Activated T-helper 2 cell treated with anti-CD3 and anti-CD28 coated beads, Interferon-gamma antibody, Interleukin-2, Interleukin-4, amounts not matched to agents 10 μg/mL and 5 μg/mL and 100 μg/mL, durations not matched to agents 14 hours and 24 hours and 36 hours (primary cell): ENCODE results near the gene KPRP. TPM values are rescaled to one million over a fixed set of nuclear protein-coding genes. Genes with fewer than 3 reads are reported as not detected.

Source experiments
- DNase-seq: peaks from one replicate; pipeline ENCODE4 v3.0.0; 2021; ENCODE audit warnings: low spot score
- H3K27ac Mint-ChIP-seq: one replicate; pipeline ENCODE4 v1.8.0; 2021; ENCODE audit warnings: mixed read lengths
- H3K27me3 Mint-ChIP-seq: one replicate; pipeline ENCODE4 v1.8.0; 2021; ENCODE audit warnings: low read depth, mixed read lengths
- H3K36me3 Mint-ChIP-seq: one replicate; pipeline ENCODE4 v1.8.0; 2021; ENCODE audit warnings: low read depth, mixed read lengths
- H3K4me1 Mint-ChIP-seq: one replicate; pipeline ENCODE4 v1.8.0; 2021; ENCODE audit warnings: low read depth, mixed read lengths
- H3K4me3 Mint-ChIP-seq: one replicate; pipeline ENCODE4 v1.8.0; 2021; ENCODE audit warnings: low read depth, mild to moderate bottlenecking, moderate library complexity, mixed read lengths
- H3K9me3 Mint-ChIP-seq: one replicate; pipeline ENCODE4 v1.8.0; 2021; ENCODE audit warnings: mixed read lengths
- intact Hi-C: fragments of 100-400 bp; cut with micrococcal nuclease; formaldehyde crosslinking; loops from one replicate; pipeline ENCODE4 v1.15.1; 2023
- total RNA-seq: library from RNA; stranded (reverse); gene quantifications from 2 replicates; pipeline ENCODE4 v1.2.3, GENCODE V29; 2022

Gene KPRP
- total RNA-seq, 1 donor from 2014 or later: not detected

DNA sequence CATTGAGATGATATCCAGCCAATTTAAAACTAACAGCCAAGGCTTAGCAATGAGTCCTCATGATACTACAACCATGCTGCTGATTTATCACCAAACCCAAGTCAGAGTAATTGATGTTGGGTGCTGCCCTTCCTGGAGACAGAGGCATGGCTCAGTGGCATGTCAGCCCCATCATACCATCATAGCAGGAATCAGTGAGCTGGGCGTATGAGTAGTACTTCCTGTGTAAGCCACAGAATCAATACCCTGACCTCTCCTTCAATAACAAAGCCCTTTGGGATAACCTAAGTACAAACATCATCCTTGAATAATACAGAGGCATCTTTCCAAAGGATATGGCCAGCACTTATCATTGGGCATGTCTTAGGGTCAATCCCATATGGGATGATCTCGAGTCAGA, 25.3 kb downstream of the KPRP start:
- H3K4me3 Mint-ChIP-seq: no peak overlapping the region
- no peaks in the 10 kb centered on the region for H3K4me1 Mint-ChIP-seq
- H3K9me3 Mint-ChIP-seq: no peaks in the 10 kb centered on the region

GRCh38 chr1:152786077-152786476, 28.3 kb downstream of the KPRP start, which contains the start of gene LCE1E:
TSS of gene LCE1E (plus strand) at chr1:152786257. CDS start at chr1:152787300, 1,043 bp downstream.
- Mint-ChIP-seq H3K9me3 (no peaks in the 10 kb centered on the region), H3K4me3 (no peak within 1 kb of the TSS), H3K36me3 (no peaks in the 10 kb centered on the region), H3K4me1 (no peaks in the 10 kb centered on the region), H3K27me3 (peaks cover 5% of the 10 kb centered on the region), H3K27ac (no peak within 1 kb of the TSS)
- no peak for DNase-seq
- intact Hi-C loops: no loop called here

More for the DNA sequence above, 25.3 kb downstream of the KPRP start:
- DNase-seq: no peak
- Mint-ChIP-seq H3K36me3 (no peaks in the 10 kb centered on the region), H3K27ac (no peak overlapping the region), H3K27me3 (peaks cover 5% of the 10 kb centered on the region)
- intact Hi-C loops: no loop called here

DNA sequence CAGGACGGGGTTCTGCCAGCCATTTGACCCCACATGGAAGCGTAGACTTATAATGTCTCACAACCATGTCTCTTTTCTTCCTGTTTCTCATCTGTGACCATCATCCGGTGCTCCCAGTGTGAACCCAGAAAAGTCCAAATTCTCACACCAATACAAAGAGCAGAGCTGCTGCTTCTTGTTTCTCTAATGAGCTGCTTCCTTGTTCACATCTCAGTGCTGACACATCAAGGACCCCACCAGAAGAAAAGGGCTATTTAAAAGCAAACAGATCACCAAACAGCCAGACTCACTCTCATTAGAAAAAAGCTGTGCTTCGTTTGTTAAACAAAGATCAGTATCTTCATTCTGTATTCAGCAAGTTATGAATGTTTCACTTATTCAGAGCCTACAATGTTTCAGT, 37.9 kb downstream of the KPRP start:
- peaks cover 6% of the 10 kb centered on the region for H3K27me3 Mint-ChIP-seq
- intact Hi-C loops: no loop called here
- no peaks in the 10 kb centered on the region for H3K4me1 Mint-ChIP-seq
- H3K4me3 Mint-ChIP-seq: no peak overlapping the region
- no peaks in the 10 kb centered on the region for H3K36me3 Mint-ChIP-seq
- no peak for DNase-seq
- no peak overlapping the region for H3K27ac Mint-ChIP-seq
- no peaks in the 10 kb centered on the region for H3K9me3 Mint-ChIP-seq

DNA sequence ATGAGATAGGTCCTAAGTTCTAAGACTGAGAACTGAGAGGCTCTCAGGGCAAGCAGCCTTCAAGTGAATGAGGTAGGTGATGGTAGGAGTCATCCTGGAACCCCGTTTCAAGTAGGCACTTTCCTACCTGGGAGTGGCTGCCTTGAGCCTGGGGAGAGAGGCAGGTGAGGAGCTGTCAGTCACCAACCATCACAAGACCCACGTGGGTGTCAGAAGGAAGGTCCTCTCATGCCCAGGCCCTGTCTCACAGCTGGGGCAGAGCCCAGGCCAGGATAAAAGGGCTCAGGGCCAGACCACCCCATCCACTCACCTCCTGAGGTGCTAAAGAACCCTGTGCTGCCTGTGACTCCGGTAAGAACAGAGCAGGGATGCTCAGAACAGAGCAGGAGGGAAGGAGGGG, 38.6 kb downstream of the KPRP start, which contains the start of gene LCE1D:
Gene LCE1D (plus strand): TSS at position 301 of the 400 bp plus-strand sequence. CDS start 1,074 bp downstream, outside the sequence.
- Mint-ChIP-seq H3K9me3 (no peaks in the 10 kb centered on the region), H3K27me3 (peaks cover 6% of the 10 kb centered on the region), H3K27ac (no peak within 1 kb of the TSS), H3K4me3 (no peak within 1 kb of the TSS), H3K4me1 (no peaks in the 10 kb centered on the region), H3K36me3 (no peaks in the 10 kb centered on the region)
- intact Hi-C loops: no loop called here
- no peak for DNase-seq

DNA sequence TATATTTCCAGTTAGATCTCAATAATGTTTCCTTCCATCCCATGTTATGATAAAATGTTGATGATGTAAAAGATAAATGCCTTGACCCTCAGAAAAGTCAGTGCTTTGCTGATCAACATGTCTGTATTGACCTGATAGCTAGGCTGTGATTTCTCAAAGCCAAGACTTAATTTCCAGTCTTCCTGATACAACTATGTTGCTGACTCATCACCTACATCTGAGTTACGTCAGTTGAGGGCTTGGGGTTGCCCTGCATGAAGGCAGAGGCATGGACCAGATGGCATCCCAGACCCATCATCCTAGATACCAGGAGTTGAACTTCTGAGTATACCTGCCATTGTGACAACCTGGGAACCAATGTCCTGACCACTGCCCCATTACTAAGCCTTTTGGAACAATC, 43.5 kb downstream of the KPRP start:
- no peak for DNase-seq
- H3K4me3 Mint-ChIP-seq: no peak overlapping the region
- H3K36me3 Mint-ChIP-seq: no peaks in the 10 kb centered on the region
- H3K9me3 Mint-ChIP-seq: no peaks in the 10 kb centered on the region
- H3K4me1 Mint-ChIP-seq: no peaks in the 10 kb centered on the region
- intact Hi-C loops: no loop called here
- peaks cover 7% of the 10 kb centered on the region for H3K27me3 Mint-ChIP-seq
- H3K27ac Mint-ChIP-seq: no peak overlapping the region

DNA sequence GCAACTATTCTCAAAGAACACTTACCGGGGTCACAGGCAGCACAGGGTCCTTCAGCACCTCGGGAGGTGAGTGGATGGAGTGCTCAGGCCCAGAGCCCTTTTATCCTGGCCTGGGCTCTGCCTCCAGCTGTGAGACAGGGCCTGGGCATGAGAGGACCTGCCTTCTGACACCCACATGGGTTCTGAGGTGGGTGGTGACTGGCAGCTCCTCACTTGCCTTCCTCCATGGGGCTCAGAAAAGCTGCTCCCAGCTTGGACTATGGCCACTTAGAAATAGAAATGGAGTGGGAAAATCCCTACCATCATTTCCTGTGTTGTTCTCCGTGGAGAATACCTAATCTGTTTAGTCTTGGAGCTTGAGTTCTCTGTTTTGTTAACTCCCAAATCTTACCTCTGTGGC, 48.8 kb downstream of the KPRP start, which contains the start of gene LCE1C:
Gene LCE1C (minus strand): TSS at position 76 of the 400 bp plus-strand sequence. CDS start 1,173 bp downstream, outside the sequence.
- no peak for DNase-seq
- H3K9me3 Mint-ChIP-seq: no peaks in the 10 kb centered on the region
- H3K27me3 Mint-ChIP-seq: peaks cover 2% of the 10 kb centered on the region
- H3K36me3 Mint-ChIP-seq: no peaks in the 10 kb centered on the region
- H3K4me3 Mint-ChIP-seq: no peak within 1 kb of the TSS
- intact Hi-C loops: no loop called here
- H3K4me1 Mint-ChIP-seq: no peaks in the 10 kb centered on the region
- H3K27ac Mint-ChIP-seq: no peak within 1 kb of the TSS

DNA sequence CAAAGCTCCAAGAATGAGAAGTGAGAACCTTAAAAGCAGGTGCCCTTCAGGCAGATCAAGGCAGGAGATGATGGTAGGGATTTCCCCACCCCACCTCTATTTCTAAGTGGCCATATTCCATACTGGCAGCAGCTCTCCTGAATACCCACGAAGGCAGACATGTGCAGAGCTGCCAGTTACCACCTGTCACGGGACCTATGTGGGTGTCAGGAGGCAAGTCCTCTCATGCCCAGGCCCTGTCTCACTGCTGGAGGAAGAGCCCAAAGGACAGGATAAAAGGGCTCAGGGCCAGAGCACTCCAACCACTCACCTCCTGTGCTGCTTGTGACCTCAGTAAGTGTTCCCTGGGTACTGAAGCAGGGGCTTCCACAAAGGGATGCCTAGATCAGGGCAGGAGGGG, 53.2 kb downstream of the KPRP start:
- Mint-ChIP-seq H3K4me1 (no peaks in the 10 kb centered on the region), H3K27me3 (no peaks in the 10 kb centered on the region), H3K4me3 (no peak overlapping the region), H3K9me3 (no peaks in the 10 kb centered on the region), H3K27ac (no peak overlapping the region), H3K36me3 (no peaks in the 10 kb centered on the region)
- intact Hi-C loops: no loop called here
- DNase-seq: no peak

Other genes starting within 250 kb of the KPRP start
- gene LCE5A, start 247.2 kb upstream of the KPRP start, total RNA-seq: not detected in 2 replicates
- not detected in 2 replicates for gene CRCT1, start 243.5 kb upstream of the KPRP start, total RNA-seq
- not detected in 2 replicates for gene LCE3E, start 191.2 kb upstream of the KPRP start, total RNA-seq
- not detected in 2 replicates for gene LCE3D, start 177.5 kb upstream of the KPRP start, total RNA-seq
- not detected in 2 replicates for gene LCE3C, start 157.8 kb upstream of the KPRP start, total RNA-seq
- not detected in 2 replicates for gene LCE3B, start 144.2 kb upstream of the KPRP start, total RNA-seq
- gene LCE3A, start 134.9 kb upstream of the KPRP start, total RNA-seq: not detected in 2 replicates
- not detected in 2 replicates for gene LCE2D, start 94.6 kb upstream of the KPRP start, total RNA-seq
- gene LCE2C, start 82.7 kb upstream of the KPRP start, total RNA-seq: not detected in 2 replicates
- gene LCE2B, start 71.9 kb upstream of the KPRP start, total RNA-seq: not detected in 2 replicates
- not detected in 2 replicates for gene LCE2A, start 59.7 kb upstream of the KPRP start, total RNA-seq
- not detected in 2 replicates for gene LCE4A, start 49.9 kb upstream of the KPRP start, total RNA-seq
- not detected in 2 replicates for gene LCE1F, start 17.1 kb downstream of the KPRP start, total RNA-seq
- gene LCE1E, start 28.2 kb downstream of the KPRP start, total RNA-seq: not detected in 2 replicates
- not detected in 2 replicates for gene LCE1D, start 38.7 kb downstream of the KPRP start, total RNA-seq
- gene LCE1C, start 48.6 kb downstream of the KPRP start, total RNA-seq: not detected in 2 replicates
- not detected in 2 replicates for gene LCE1B, start 53.9 kb downstream of the KPRP start, total RNA-seq
- not detected in 2 replicates for gene LCE1A, start 69.4 kb downstream of the KPRP start, total RNA-seq
- not detected in 2 replicates for gene LCE6A, start 84.8 kb downstream of the KPRP start, total RNA-seq
- gene LCE7A, start 102.0 kb downstream of the KPRP start, total RNA-seq: not detected in 2 replicates
- not detected in 2 replicates for gene SMCP, start 120.3 kb downstream of the KPRP start, total RNA-seq
- gene IVL, start 150.5 kb downstream of the KPRP start, total RNA-seq: not detected in 2 replicates
- gene SPRR5, start 189.2 kb downstream of the KPRP start, total RNA-seq: not detected in 2 replicates
- not detected in 2 replicates for gene SPRR4, start 212.6 kb downstream of the KPRP start, total RNA-seq
- not detected in 2 replicates for gene SPRR1A, start 226.1 kb downstream of the KPRP start, total RNA-seq
- gene SPRR3, start 243.7 kb downstream of the KPRP start, total RNA-seq: not detected in 2 replicates